Ovary (tissue), 9 donors: Measurements from ENCODE around the gene MRPL11. TPM values are rescaled to one million over a fixed set of nuclear protein-coding genes. Genes with fewer than 3 reads are reported as not detected.
"Not testable (repeated sequence)": the region's sequence is repeated elsewhere in the genome, so short reads cannot be mapped to it uniquely, and the experiment has no call there.

Source experiments
- DNase-seq, 5 donors: peaks; one replicate each; pipeline ENCODE4 v3.0.0-alpha.2; 2019 to 2020
- H3K27ac ChIP-seq, 2 donors: fragments of 200-600 bp; one replicate each; pipeline versions ENCODE4 v1.5.1 to v1.8.0; 2019 to 2022
- H3K27me3 ChIP-seq: fragments of 200-600 bp; one replicate; pipeline ENCODE4 v1.8.0; 2022
- H3K36me3 ChIP-seq: fragments of 200-600 bp; sonication (generic); one replicate; pipeline ENCODE4 v1.5.1; 2019
- H3K4me1 ChIP-seq: one replicate; pipeline ENCODE4 v1.8.1; 2013; ENCODE audit warnings: mild to moderate bottlenecking, moderate library complexity; ENCODE audit not compliant: insufficient read depth
- H3K4me3 ChIP-seq: fragments of 200-600 bp; sonication (generic); one replicate; pipeline ENCODE4 v1.5.1; 2017
- H3K9me3 ChIP-seq, 2 donors: fragments of 200-600 bp in 1 of 2; sonication (generic) in 1 of 2; one replicate each; pipeline versions ENCODE4 v1.5.1 to v1.8.1; 2013 to 2019; ENCODE audit warnings: mild to moderate bottlenecking in 1 of 2, moderate library complexity in 1 of 2
- CTCF ChIP-seq, 3 donors: fragments of 450-650 bp in 2 of 3; fragments of 200-600 bp in 1 of 3; IDR thresholded peaks; one replicate each; pipeline versions ENCODE4 v1.5.1 to v1.8.0; 2016 to 2022; ENCODE audit warnings: antibody characterized with exemption in 3 of 3, mild to moderate bottlenecking in 1 of 3
- EP300 ChIP-seq: sonication (generic); formaldehyde crosslinking; IDR thresholded peaks from one replicate; pipeline ENCODE4 v1.6.1; 2017; ENCODE audit warnings: antibody characterized with exemption
- POLR2A ChIP-seq: fragments of 450-650 bp; IDR thresholded peaks from one replicate; pipeline ENCODE4 v1.6.1; 2017; ENCODE audit warnings: antibody characterized with exemption, mild to moderate bottlenecking, moderate library complexity
- WGBS, 3 donors: extraction: QIAGEN DNeasy Blood & Tissue Kit in 1 of 3; methylation state at CpG; one replicate each; pipeline versions ENCODE4 v1.1.5 to v1.1.7; 2013 to 2017; 5-methylcytosine and 5-hydroxymethylcytosine counted together
- intact Hi-C, 4 donors: fragments of 100-400 bp; cut with DNase I; formaldehyde crosslinking; loops; one replicate each; pipeline versions ENCODE4 v1.11.0 to v1.15.1; 2022 to 2023
- polyA plus RNA-seq, 2 donors: library from polyadenylated mRNA; stranded (reverse); fragments of 200-250 nt in 1 of 2; fragments of 350-450 nt in 1 of 2; fragmentation: Illumina TruSeq in 1 of 2; extraction: RNeasy Lipid Tissue Mini Kit (QIAGEN cat#74804) in 1 of 2; gene quantifications; one replicate each; pipeline ENCODE4 v1.2.3, GENCODE V29; 2013 to 2014
- total RNA-seq, 7 donors: library from RNA; depleted of rRNA in 2 of 7; stranded (reverse); fragments of >200 nt in 2 of 7; fragmentation: NEBNext Ultra II Directional in 3 of 7; extraction: Animal tissue kit (Norgen Biotek cat#: 25700) in 3 of 7; gene quantifications; one replicate each; pipeline versions ENCODE4 v1.1.0 to v1.2.4, GENCODE V29; 2016 to 2023
- donor health status: DM: no; HTN: no; CAD: no; lungs with moderate emphysema.
- donor health status: DM: no; HTN: no; CAD: no.
- donor health status: Bipolar disorder and iron deficiency.
- donor health status: DM: yes; HTN: yes; CAD: no.
- donor health status: DM: no; HTN: no; CAD: no.
- donor health status: DM: yes; HTN: yes; CAD: no.

The MRPL11 gene
- total and polyA plus RNA-seq, 9 donors = 30.9 to 53.5 (median 41.4) TPM

GRCh38 chr11:66465373-66466224 lies 27.0 kb upstream of the MRPL11 start:
- peak overlapping the region in 1 of 2 donors; percentile 74 for H3K27ac ChIP-seq
- no peak for DNase-seq
- peak overlapping the region; percentile 70 for H3K4me3 ChIP-seq
- no peaks in the 10 kb centered on the region for H3K27me3 ChIP-seq
- H3K9me3 ChIP-seq = no peaks in the 10 kb centered on the region
- H3K4me1 ChIP-seq = no peaks in the 10 kb centered on the region
- intact Hi-C loops = no loop called here
- WGBS, 3 donors = 35 to 41% (median 37%) methylated on average over 19 of the region's 19 CpGs
- TF ChIP-seq POLR2A (no peak), CTCF (IDR thresholded peaks at IDR 0.05) (no peak), EP300 (no peak)
- H3K36me3 ChIP-seq = no peaks in the 10 kb centered on the region

GRCh38 chr11:66464916-66465315 lies 26.3 kb upstream of the MRPL11 start:
- no peak for TF ChIP-seq EP300
- TF ChIP-seq CTCF (IDR thresholded peaks at IDR 0.05) = no peak
- TF ChIP-seq POLR2A = no peak
- H3K4me1 ChIP-seq = no peaks in the 10 kb centered on the region
- DNase-seq = no peak
- H3K9me3 ChIP-seq = no peaks in the 10 kb centered on the region
- WGBS, 3 donors = 75 to 93% (median 85%) methylated on average over 1 of the region's 1 CpG
- no peaks in the 10 kb centered on the region for H3K36me3 ChIP-seq
- no peak overlapping the region for H3K4me3 ChIP-seq
- H3K27ac ChIP-seq = no peak overlapping the region
- intact Hi-C loops = no loop called here
- H3K27me3 ChIP-seq = no peaks in the 10 kb centered on the region

- H3K36me3 ChIP-seq, H3K27ac ChIP-seq, H3K9me3 ChIP-seq, H3K4me1 ChIP-seq, H3K27me3 ChIP-seq, DNase-seq, H3K4me3 ChIP-seq, intact Hi-C loops: not testable (repeated sequence)
- whole genome bisulfite sequencing, 3 donors = 85 to 90% (median 87%) methylated on average over 5 of the region's 5 CpGs
These were observed 25.5 kb upstream of the MRPL11 start for GRCh38 chr11:66464116-66464515.

GRCh38 chr11:66462911-66463310 lies 24.3 kb upstream of the MRPL11 start:
- H3K36me3 ChIP-seq = no peaks in the 10 kb centered on the region
- WGBS, 3 donors = 93 to 95% (median 93%) methylated on average over 3 of the region's 3 CpGs
- H3K9me3 ChIP-seq = no peaks in the 10 kb centered on the region
- no peak overlapping the region for H3K27ac ChIP-seq
- DNase-seq = no peak
- no peaks in the 10 kb centered on the region for H3K27me3 ChIP-seq
- TF ChIP-seq CTCF (IDR thresholded peaks at IDR 0.05) (no peak), POLR2A (no peak), EP300 (no peak)
- intact Hi-C loops = no loop called here
- no peak overlapping the region for H3K4me3 ChIP-seq
- H3K4me1 ChIP-seq = no peaks in the 10 kb centered on the region

- TF ChIP-seq POLR2A = no peak
- TF ChIP-seq CTCF (IDR thresholded peaks at IDR 0.05) = no peak
- TF ChIP-seq EP300 = no peak
- no peaks in the 10 kb centered on the region for H3K9me3 ChIP-seq
- H3K4me3 ChIP-seq = no peak overlapping the region
- H3K27ac ChIP-seq = no peak overlapping the region
- intact Hi-C loops = no loop called here
- H3K4me1 ChIP-seq = no peaks in the 10 kb centered on the region
- no peaks in the 10 kb centered on the region for H3K36me3 ChIP-seq
- no peak for DNase-seq
- no peaks in the 10 kb centered on the region for H3K27me3 ChIP-seq
These were observed 23.4 kb upstream of the MRPL11 start for GRCh38 chr11:66462010-66462409.
